ENCODE measurements around the gene DAPK2.

- TF ChIP-seq CTCF (conservative IDR thresholded peaks at IDR 0.05 in 1 of 2, IDR thresholded peaks at IDR 0.05 in 1 of 2; ENCODE audit: low read depth in 1 of 2, low read length in 2 of 2) (no peak), EZH2 (IDR thresholded peaks at IDR 0.05; ENCODE audit: low read length, missing control alignments) (no peak)
These were observed 67.0 kb downstream of the DAPK2 start for GRCh38 chr15:63979262-63979793.

All from fibroblast of lung (primary cell).